Measurements from ENCODE around the gene CYSLTR2.

The CYSLTR2 gene

GRCh38 chr13:48653472-48653939 is at the start of gene CYSLTR2:
Gene CYSLTR2 (plus strand): TSS chr13:48653929. CDS start chr13:48706818, 52,889 bp downstream.
- no peak for DNase-seq (ENCODE audit: low read depth in 2 of 2, low spot score in 1 of 2)

GRCh38 chr13:48615049-48615448 is 38.7 kb upstream of the CYSLTR2 start:
- no peak for DNase-seq (ENCODE audit: low read depth in 2 of 2, low spot score in 1 of 2)

- DNase-seq (ENCODE audit: low read depth in 2 of 2, low spot score in 1 of 2), result no peak
Observed at GRCh38 chr13:48618937-48619336, 34.8 kb upstream of the CYSLTR2 start.

GRCh38 chr13:48621056-48621455 is 32.7 kb upstream of the CYSLTR2 start:
- DNase-seq (ENCODE audit: low read depth in 2 of 2, low spot score in 1 of 2), result no peak

GRCh38 chr13:48624016-48624415 is 29.7 kb upstream of the CYSLTR2 start:
- DNase-seq (ENCODE audit: low read depth in 2 of 2, low spot score in 1 of 2), result no peak

GRCh38 chr13:48624858-48625257 is 28.9 kb upstream of the CYSLTR2 start:
- DNase-seq (ENCODE audit: low read depth in 2 of 2, low spot score in 1 of 2), result no peak

GRCh38 chr13:48625413-48626076 is 28.2 kb upstream of the CYSLTR2 start:
- no peak for DNase-seq (ENCODE audit: low read depth in 2 of 2, low spot score in 1 of 2)

- no peak for DNase-seq (ENCODE audit: low read depth in 2 of 2, low spot score in 1 of 2)
Observed at GRCh38 chr13:48626077-48626449, 27.7 kb upstream of the CYSLTR2 start.

- no peak for DNase-seq (ENCODE audit: low read depth in 2 of 2, low spot score in 1 of 2)
Observed at GRCh38 chr13:48626726-48627451, 26.8 kb upstream of the CYSLTR2 start.

- no peak for DNase-seq (ENCODE audit: low read depth in 2 of 2, low spot score in 1 of 2)
Observed at GRCh38 chr13:48629277-48629676, 24.5 kb upstream of the CYSLTR2 start.

- no peak for DNase-seq (ENCODE audit: low read depth in 2 of 2, low spot score in 1 of 2)
Observed at GRCh38 chr13:48630291-48630690, 23.4 kb upstream of the CYSLTR2 start.

GRCh38 chr13:48630773-48631172 is 23.0 kb upstream of the CYSLTR2 start:
- DNase-seq (ENCODE audit: low read depth in 2 of 2, low spot score in 1 of 2), result no peak

- DNase-seq (ENCODE audit: low read depth in 2 of 2, low spot score in 1 of 2), result no peak
Observed at GRCh38 chr13:48631441-48631840, 22.3 kb upstream of the CYSLTR2 start.

- DNase-seq (ENCODE audit: low read depth in 2 of 2, low spot score in 1 of 2), result no peak
Observed at GRCh38 chr13:48633700-48634099, 20.0 kb upstream of the CYSLTR2 start.

GRCh38 chr13:48634636-48635035 is 19.1 kb upstream of the CYSLTR2 start:
- DNase-seq (ENCODE audit: low read depth in 2 of 2, low spot score in 1 of 2), result no peak

- DNase-seq (ENCODE audit: low read depth in 2 of 2, low spot score in 1 of 2), result no peak
Observed at GRCh38 chr13:48635478-48635877, 18.3 kb upstream of the CYSLTR2 start.

- DNase-seq (ENCODE audit: low read depth in 2 of 2, low spot score in 1 of 2), result no peak
Observed at GRCh38 chr13:48636550-48636949, 17.2 kb upstream of the CYSLTR2 start.

- no peak for DNase-seq (ENCODE audit: low read depth in 2 of 2, low spot score in 1 of 2)
Observed at GRCh38 chr13:48637601-48638000, 16.1 kb upstream of the CYSLTR2 start.

- DNase-seq (ENCODE audit: low read depth in 2 of 2, low spot score in 1 of 2), result no peak
Observed at GRCh38 chr13:48640767-48641166, 13.0 kb upstream of the CYSLTR2 start.

GRCh38 chr13:48641404-48641803 is 12.3 kb upstream of the CYSLTR2 start:
- DNase-seq (ENCODE audit: low read depth in 2 of 2, low spot score in 1 of 2), result no peak

- DNase-seq (ENCODE audit: low read depth in 2 of 2, low spot score in 1 of 2), result no peak
Observed at GRCh38 chr13:48642061-48642460, 11.7 kb upstream of the CYSLTR2 start.

- no peak for DNase-seq (ENCODE audit: low read depth in 2 of 2, low spot score in 1 of 2)
Observed at GRCh38 chr13:48643159-48643558, 10.6 kb upstream of the CYSLTR2 start.

- DNase-seq (ENCODE audit: low read depth in 2 of 2, low spot score in 1 of 2), result no peak
Observed at GRCh38 chr13:48644141-48644540, 9.6 kb upstream of the CYSLTR2 start.
